HepG2 (cell line): ENCODE data around the gene BLOC1S1. TPM values are rescaled to one million over a fixed set of nuclear protein-coding genes. Genes with fewer than 3 reads are reported as not detected.

ENCODE experiments used
- ADNP ChIP-seq: sonication (generic); formaldehyde crosslinking; IDR thresholded peaks from 2 replicates; pipeline ENCODE4 v1.4.0; 2020; ENCODE audit warnings: missing genetic modification reagents
- CCDC6 ChIP-seq: sonication (generic); formaldehyde crosslinking; IDR thresholded peaks from 2 replicates; pipeline ENCODE4 v1.8.1; 2022; ENCODE audit warnings: mild to moderate bottlenecking, missing genetic modification reagents, moderate library complexity
- EZH2 ChIP-seq: conservative IDR thresholded peaks from 2 replicates; pipeline ENCODE4 v1.6.1; 2012; ENCODE audit warnings: mild to moderate bottlenecking, low read depth, low read length, moderate library complexity
- MBD4 ChIP-seq: IDR thresholded peaks from 2 replicates; pipeline ENCODE4 v1.6.1; 2012; ENCODE audit warnings: low read length, inconsistent platforms, borderline replicate concordance
- MED1 ChIP-seq: sonication (generic); formaldehyde crosslinking; IDR thresholded peaks from 2 replicates; pipeline ENCODE4 v1.4.0; 2020; ENCODE audit warnings: missing genetic modification reagents
- SKI ChIP-seq: fragments of 450-650 bp; IDR thresholded peaks from one replicate; pipeline ENCODE4 v1.6.1; 2018; ENCODE audit warnings: mild to moderate bottlenecking; ENCODE audit not compliant: partially characterized antibody
- SRF ChIP-seq: IDR thresholded peaks from 2 replicates; pipeline ENCODE4 v1.6.1; 2011; ENCODE audit warnings: mild to moderate bottlenecking, low read depth, low read length, moderate library complexity
- TAF15 ChIP-seq: fragments of 200-400 bp; formaldehyde crosslinking; IDR thresholded peaks from one replicate; pipeline ENCODE4 v1.6.1; 2018; ENCODE audit warnings: mild to moderate bottlenecking, low read depth, low read length; ENCODE audit not compliant: poor library complexity, severe bottlenecking
- ZFP41 ChIP-seq: sonication (generic); formaldehyde crosslinking; IDR thresholded peaks from 2 replicates; pipeline ENCODE4 v1.4.0; 2020; ENCODE audit warnings: mild to moderate bottlenecking, missing genetic modification reagents, borderline replicate concordance
- ZNF10 ChIP-seq: sonication (generic); formaldehyde crosslinking; IDR thresholded peaks from 2 replicates; pipeline ENCODE4 v1.4.0; 2020; ENCODE audit warnings: mild to moderate bottlenecking, low read depth, missing genetic modification reagents, borderline replicate concordance
- ZNF143 ChIP-seq: sonication (generic); formaldehyde crosslinking; IDR thresholded peaks from 2 replicates; pipeline ENCODE4 v1.4.0; 2020; ENCODE audit warnings: missing genetic modification reagents
- ZNF20 ChIP-seq: sonication (generic); formaldehyde crosslinking; IDR thresholded peaks from 2 replicates; pipeline ENCODE4 v1.4.0; 2020; ENCODE audit warnings: mild to moderate bottlenecking, moderate library complexity, missing genetic modification reagents
- ZNF652 ChIP-seq: IDR thresholded peaks from 2 replicates; pipeline ENCODE4 v1.6.1; 2016; ENCODE audit warnings: low read depth, borderline replicate concordance
- ZNF839 ChIP-seq: sonication (generic); formaldehyde crosslinking; IDR thresholded peaks from 2 replicates; pipeline ENCODE4 v1.4.0; 2020; ENCODE audit warnings: missing genetic modification reagents, mild to moderate bottlenecking, borderline replicate concordance
- polyA plus RNA-seq, 8 experiments: library from polyadenylated mRNA; depleted of rRNA in 3 of 8; stranded (reverse) in 7 of 8; unstranded in 1 of 8; fragments of >200 nt; fragmentation: Illumina TruSeq in 4 of 8; extraction: Trizol in 4 of 8; gene quantifications; 2 replicates each; pipeline versions ENCODE4 v1.2.1 to v1.2.3, GENCODE V29; 2011 to 2016; ENCODE audit warnings: low read depth in 4 of 8, missing spikeins in 1 of 8, mixed read lengths in 1 of 8; ENCODE audit not compliant: insufficient read depth in 1 of 8
- total RNA-seq, 5 experiments: library from RNA; depleted of rRNA; stranded (reverse); fragments of >200 nt; fragmentation: Illumina TruSeq; extraction: Trizol; gene quantifications; 2 replicates each; pipeline ENCODE4 v1.2.3, GENCODE V29; 2016; ENCODE audit warnings: low read depth in 1 of 5
- TF ChIP-seq, protein P1 (sequence below): sonication (generic); formaldehyde crosslinking; IDR thresholded peaks from 2 replicates; pipeline ENCODE4 v1.5.0; 2020; ENCODE audit warnings: mild to moderate bottlenecking, missing genetic modification reagents, borderline replicate concordance
- TF ChIP-seq, protein P2 (sequence below): sonication (generic); formaldehyde crosslinking; IDR thresholded peaks from 2 replicates; pipeline ENCODE4 v1.9.0; 2021; ENCODE audit warnings: missing genetic modification reagents, borderline replicate concordance
- TF ChIP-seq, protein P3 (sequence below): sonication (generic); formaldehyde crosslinking; IDR thresholded peaks from 2 replicates; pipeline ENCODE4 v1.4.0; 2020; ENCODE audit warnings: missing genetic modification reagents
- TF ChIP-seq, protein P4 (sequence below): sonication (generic); formaldehyde crosslinking; IDR thresholded peaks from 2 replicates; pipeline ENCODE4 v1.8.0; 2022; ENCODE audit warnings: missing genetic modification reagents, mild to moderate bottlenecking, inconsistent platforms, borderline replicate concordance

The BLOC1S1 gene
- total and polyA plus RNA-seq, 2 of the 13 experiments (the other 11 are each of a cell fraction or from before 2014, with no cell fraction given), result 55.1 to 95.3 TPM

DNA sequence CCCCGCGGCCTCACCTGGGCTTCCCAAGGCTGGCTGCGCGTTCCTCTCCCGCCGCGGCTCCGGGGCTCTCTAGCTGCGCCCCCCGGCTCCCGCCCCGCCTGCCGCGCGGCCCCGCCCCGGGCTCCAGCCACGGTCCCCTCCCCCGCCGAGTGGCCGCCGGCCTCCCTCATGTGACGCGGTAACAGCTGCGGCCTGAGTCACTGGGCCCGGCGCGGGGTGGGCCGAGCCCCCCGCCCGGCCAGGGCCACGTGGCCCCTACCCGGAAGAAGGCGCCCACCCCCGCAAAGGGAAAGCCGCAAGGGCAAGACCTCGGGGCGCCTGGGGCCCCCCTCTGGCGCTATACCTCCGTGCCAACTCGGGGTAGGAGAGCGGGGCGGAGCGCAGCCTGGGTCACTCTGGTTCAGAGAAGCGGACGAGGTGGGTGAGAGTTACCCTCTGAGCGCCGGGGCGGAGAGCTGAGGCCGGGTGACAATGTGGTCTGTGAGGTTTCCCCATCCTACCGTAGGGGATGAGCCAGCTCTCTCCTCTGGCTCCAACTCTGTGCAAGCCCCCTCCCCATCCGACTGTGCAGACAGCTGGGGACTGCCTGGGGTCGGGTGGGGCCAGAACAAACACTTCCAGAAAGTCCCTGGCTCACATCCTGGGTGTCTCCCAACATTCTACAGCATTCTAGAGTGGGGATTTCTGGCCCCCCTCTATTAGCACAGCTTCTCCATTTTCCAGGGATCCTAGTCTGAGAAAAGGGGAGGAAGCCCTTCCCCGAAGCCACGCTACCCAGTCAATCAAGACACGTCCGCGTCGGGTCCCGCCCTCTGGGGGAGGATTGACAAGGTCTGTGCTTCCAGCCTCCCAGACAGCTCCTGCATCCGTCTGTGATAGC, 13.3 kb downstream of the BLOC1S1 start, which contains the start of gene CD63 (continued):
- TF ChIP-seq, protein P1, sequence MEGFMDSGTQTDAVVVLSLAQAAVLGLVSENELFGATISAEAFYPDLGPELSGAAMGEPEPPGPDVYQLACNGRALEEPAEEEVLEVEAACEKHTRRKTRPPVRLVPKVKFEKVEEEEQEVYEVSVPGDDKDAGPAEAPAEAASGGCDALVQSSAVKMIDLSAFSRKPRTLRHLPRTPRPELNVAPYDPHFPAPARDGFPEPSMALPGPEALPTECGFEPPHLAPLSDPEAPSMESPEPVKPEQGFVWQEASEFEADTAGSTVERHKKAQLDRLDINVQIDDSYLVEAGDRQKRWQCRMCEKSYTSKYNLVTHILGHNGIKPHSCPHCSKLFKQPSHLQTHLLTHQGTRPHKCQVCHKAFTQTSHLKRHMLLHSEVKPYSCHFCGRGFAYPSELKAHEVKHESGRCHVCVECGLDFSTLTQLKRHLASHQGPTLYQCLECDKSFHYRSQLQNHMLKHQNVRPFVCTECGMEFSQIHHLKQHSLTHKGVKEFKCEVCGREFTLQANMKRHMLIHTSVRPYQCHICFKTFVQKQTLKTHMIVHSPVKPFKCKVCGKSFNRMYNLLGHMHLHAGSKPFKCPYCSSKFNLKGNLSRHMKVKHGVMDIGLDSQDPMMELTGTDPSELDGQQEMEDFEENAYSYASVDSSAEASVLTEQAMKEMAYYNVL, result no peak; the same call in 1 of the 2 replicates
- TF ChIP-seq ZNF652 (CRISPR knock-in tag) (no peak), CCDC6 (CRISPR knock-in tag) (peak; percentile 62; the same call in 1 of the 2 replicates), MBD4 (no peak), ZNF10 (CRISPR knock-in tag) (no peak), ZNF143 (CRISPR knock-in tag) (no peak; the same call in 1 of the 2 replicates), ZNF839 (no peak), ADNP (CRISPR knock-in tag) (no peak), ZNF20 (CRISPR knock-in tag) (no peak), TAF15 (no peak), ZFP41 (CRISPR knock-in tag) (no peak), EZH2 (no peak), MED1 (peak; percentile 53), SKI (peak; percentile 21), SRF (no peak)
- TF ChIP-seq, protein P2, sequence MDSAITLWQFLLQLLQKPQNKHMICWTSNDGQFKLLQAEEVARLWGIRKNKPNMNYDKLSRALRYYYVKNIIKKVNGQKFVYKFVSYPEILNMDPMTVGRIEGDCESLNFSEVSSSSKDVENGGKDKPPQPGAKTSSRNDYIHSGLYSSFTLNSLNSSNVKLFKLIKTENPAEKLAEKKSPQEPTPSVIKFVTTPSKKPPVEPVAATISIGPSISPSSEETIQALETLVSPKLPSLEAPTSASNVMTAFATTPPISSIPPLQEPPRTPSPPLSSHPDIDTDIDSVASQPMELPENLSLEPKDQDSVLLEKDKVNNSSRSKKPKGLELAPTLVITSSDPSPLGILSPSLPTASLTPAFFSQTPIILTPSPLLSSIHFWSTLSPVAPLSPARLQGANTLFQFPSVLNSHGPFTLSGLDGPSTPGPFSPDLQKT, result no peak
- TF ChIP-seq, protein P3, sequence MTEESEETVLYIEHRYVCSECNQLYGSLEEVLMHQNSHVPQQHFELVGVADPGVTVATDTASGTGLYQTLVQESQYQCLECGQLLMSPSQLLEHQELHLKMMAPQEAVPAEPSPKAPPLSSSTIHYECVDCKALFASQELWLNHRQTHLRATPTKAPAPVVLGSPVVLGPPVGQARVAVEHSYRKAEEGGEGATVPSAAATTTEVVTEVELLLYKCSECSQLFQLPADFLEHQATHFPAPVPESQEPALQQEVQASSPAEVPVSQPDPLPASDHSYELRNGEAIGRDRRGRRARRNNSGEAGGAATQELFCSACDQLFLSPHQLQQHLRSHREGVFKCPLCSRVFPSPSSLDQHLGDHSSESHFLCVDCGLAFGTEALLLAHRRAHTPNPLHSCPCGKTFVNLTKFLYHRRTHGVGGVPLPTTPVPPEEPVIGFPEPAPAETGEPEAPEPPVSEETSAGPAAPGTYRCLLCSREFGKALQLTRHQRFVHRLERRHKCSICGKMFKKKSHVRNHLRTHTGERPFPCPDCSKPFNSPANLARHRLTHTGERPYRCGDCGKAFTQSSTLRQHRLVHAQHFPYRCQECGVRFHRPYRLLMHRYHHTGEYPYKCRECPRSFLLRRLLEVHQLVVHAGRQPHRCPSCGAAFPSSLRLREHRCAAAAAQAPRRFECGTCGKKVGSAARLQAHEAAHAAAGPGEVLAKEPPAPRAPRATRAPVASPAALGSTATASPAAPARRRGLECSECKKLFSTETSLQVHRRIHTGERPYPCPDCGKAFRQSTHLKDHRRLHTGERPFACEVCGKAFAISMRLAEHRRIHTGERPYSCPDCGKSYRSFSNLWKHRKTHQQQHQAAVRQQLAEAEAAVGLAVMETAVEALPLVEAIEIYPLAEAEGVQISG (CRISPR knock-in tag), result peak; percentile 54; the same call in 1 of the 2 replicates
- TF ChIP-seq, protein P4, sequence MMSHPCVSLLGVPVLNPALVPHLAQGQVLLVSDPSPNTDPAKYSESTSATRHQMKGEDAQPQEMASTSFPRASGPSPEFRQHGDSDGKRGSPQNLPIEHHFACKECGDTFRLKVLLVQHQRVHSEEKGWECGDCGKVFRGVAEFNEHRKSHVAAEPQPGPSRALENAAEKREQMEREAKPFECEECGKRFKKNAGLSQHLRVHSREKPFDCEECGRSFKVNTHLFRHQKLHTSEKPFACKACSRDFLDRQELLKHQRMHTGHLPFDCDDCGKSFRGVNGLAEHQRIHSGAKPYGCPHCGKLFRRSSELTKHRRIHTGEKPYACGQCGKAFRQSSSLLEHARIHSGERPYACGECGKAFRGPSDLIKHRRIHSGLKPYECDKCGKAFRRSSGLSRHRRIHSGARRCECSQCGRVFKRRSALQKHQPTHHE (CRISPR knock-in tag), result no peak
